NCI-H1105 (cell line): Measurements from ENCODE around the gene WDR45B.
"Not testable (repeated sequence)": the region's sequence is repeated elsewhere in the genome, so short reads cannot be mapped to it uniquely, and the experiment has no call there.

ENCODE experiments used
- DNase-seq: peaks from one replicate; lab custom pipeline; 2025; lab: John Stamatoyannopoulos, UW

WDR45B gene

GRCh38 chr17:82657926-82658325, 9.7 kb upstream of the WDR45B start:
- no peak for DNase-seq

GRCh38 chr17:82656266-82656665, 8.0 kb upstream of the WDR45B start:
- no peak for DNase-seq

DNA sequence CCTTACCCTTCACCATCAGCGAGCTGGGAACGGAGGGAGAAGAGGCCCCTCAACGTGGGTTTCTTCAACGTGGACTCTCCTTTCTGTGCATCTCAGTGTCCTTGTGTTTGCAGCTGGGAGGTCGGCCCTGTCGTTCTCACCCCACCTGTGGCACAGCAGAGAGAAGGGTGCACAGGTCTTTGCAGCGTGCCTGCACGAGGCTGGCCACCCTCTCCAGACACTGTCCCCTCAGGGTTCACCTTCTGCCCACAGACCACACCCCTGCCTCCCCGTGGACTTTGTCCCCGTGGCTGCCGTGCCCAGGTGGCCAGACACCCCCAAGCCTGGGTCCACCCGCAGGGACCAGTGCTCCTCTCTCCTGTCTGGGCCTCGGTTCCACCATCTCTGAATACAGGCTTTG, 7.3 kb upstream of the WDR45B start:
- DNase-seq, result no peak

DNA sequence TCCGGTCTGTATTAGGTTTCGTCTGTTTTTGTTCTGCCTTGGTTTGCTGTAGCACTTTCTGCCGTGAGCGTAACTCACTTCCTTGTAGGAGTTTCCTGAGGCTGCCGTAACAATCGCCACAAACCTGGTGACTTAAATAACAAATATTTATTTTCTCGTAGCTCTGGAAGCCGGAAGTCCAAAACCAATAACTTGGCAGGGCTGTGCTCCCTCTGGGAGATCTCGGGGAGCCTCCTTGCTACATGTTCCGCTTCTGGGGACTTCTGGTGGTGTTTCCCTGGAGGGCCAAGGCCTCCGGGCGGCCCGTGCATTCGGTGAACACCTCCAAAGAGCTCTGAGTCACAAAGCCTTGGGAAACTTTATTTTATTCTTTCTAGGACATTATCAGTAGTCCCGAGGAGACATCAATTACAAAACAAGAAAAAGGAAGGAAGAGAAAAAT, 6.8 kb upstream of the WDR45B start:
- DNase-seq, result no peak

DNA sequence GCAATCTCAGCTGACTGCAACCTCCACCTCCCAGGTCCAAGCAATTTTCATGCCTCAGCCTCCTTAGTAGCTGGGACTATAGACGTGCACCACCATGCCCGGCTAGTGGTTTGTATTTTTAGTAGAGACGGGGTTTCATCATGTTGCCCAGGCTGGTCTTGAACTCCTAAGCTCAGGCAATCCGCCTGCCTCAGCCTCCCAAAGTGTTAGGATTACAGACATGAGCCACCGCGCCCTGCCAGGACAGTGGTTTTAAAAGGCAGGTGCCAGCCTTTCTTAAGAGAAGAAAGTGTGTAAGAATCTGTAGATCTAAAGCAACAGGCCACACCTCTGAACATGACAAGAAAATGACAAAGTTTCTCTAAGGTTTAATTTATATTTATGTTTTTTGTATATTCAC, 6.4 kb upstream of the WDR45B start:
- not testable (repeated sequence) for DNase-seq

GRCh38 chr17:82653651-82654528, 5.6 kb upstream of the WDR45B start:
- DNase-seq, result no peak

- DNase-seq, result no peak
Measured at GRCh38 chr17:82650723-82651122, 2.5 kb upstream of the WDR45B start.

DNA sequence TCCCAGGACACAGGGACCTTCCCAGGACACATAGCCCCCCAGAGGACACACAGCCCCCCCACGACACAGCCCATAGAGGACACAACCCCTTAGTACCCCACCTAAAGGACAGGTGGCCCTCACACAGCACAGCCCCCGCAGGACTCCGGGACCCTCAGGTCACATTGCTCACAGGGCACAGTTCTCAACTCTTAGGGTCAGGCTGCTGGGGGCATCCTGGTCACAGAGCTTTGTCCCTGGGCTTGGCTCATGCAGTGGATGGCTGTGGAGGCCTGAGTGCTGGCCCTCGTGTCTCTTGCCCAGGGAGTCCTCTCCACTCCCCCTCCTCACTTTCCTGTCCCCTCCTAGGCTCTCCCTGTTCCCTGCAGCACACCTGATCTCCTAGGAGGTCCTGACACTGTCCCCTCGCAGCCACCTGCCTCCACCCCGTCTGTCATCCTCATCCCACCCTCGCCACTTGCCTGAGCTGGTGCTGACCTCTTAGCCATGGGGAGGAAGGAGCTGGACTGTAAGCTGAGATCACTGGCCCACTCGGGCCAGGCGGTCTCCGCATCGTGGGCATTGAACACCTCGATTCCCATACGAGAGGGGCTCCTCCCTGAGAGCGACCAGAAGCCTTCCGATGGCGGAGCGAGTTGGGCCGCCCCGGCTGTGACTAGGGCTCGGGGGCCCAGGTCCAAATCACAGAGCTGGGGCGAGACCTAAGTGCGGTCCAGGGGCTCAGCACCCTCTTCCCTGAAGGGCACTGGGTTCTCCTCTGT, 1.4 kb upstream of the WDR45B start:
- DNase-seq, result no peak

GRCh38 chr17:82648742-82649331, 593 bp upstream of the WDR45B start:
- peak; percentile 72 for DNase-seq

DNA sequence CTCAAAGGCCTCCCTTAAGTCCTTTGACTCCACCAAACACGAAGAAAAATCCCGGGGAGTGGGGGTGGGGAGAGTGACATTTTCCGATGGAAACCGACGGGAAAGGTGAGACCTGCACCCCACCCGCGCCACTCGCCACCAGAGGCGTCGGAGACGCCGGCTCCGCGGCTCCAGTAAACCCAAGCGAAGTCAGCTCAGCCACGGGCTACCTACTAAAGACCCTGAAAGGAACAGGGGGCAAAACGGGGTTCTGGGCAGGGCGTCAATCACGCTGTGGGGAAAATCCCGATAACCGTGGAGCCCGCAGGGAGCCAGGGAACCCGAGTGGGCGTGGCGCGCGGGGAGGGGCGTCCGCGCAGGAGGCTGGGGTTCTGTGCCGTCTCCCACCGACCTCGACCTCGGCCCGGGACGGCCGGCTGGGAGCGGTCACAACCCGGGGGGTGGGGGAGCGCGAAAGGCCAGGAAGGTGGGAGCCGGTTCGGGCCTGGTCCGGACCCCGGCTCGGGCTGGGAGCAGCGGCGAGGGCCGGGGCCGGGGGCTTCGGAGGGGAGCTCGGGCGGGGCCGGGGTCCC, 565 bp downstream of the WDR45B start:
- no peak for DNase-seq

DNA sequence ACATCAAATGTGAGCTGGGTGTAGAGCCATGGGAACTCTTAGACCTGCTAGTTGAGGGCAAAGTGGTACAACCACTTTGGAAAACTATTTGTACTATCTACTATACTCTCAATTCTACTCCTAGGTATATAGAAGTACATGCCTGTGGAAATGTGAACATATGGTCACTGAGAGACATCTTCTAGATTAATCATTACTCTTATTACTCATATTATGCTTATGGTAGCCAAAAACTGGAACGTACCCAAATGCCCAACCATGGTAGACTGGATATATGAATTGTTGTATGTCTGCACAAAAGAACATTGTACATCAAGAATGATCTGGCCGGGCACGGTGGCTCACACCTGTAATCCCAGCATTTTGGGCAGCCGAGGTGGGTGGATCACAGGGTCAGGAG, 2.7 kb downstream of the WDR45B start:
- no peak for DNase-seq

GRCh38 chr17:82644148-82644547, 4.1 kb downstream of the WDR45B start:
- DNase-seq, result no peak

- no peak for DNase-seq
Measured at GRCh38 chr17:82642022-82642421, 6.2 kb downstream of the WDR45B start.

GRCh38 chr17:82640036-82640435, 8.2 kb downstream of the WDR45B start:
- DNase-seq, result no peak

- DNase-seq, result no peak
Measured at GRCh38 chr17:82639628-82640027, 8.6 kb downstream of the WDR45B start.

GRCh38 chr17:82638183-82638773, 10.0 kb downstream of the WDR45B start:
- DNase-seq, result no peak

GRCh38 chr17:82636626-82637598, 11.3 kb downstream of the WDR45B start:
- no peak for DNase-seq

DNA sequence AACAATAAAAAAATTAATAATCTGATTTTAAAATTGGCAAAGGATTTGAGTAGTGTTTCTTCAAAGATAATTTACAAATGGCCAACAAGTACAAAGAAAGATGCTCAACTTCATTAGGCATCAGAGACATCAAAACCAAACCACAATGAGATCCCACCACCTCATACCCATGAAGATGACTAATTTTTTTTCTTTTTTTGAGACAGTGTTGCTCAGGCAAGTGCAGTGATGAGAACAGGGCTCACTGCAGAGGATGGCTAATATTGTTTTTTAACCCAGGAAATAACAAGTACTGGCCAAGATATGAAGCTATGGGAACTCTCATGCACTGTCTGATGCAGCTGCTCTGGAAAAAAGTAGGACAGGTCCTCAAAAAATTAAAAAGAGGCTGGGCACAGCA, 14.9 kb downstream of the WDR45B start:
- DNase-seq, result no peak

GRCh38 chr17:82632451-82632850, 15.8 kb downstream of the WDR45B start:
- DNase-seq, result no peak

DNA sequence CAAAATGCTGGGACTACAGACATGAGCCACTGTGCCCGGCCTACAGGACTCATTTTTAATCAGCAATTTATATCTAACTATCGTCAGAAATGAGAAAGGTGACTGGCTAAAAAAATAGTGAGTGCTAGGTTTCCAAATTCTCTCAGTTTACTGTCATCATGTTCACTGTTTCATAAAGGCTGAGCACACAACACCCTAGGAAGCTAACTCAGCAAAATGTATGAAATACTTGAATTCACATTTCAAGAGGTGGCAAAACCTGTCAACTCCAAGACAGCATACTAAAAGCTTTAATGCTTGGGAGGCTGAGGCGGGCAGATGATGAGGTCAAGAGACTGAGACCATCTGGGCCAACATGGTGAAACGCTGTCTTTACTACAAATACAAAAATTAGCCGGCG, 16.7 kb downstream of the WDR45B start:
- DNase-seq, result no peak

DNA sequence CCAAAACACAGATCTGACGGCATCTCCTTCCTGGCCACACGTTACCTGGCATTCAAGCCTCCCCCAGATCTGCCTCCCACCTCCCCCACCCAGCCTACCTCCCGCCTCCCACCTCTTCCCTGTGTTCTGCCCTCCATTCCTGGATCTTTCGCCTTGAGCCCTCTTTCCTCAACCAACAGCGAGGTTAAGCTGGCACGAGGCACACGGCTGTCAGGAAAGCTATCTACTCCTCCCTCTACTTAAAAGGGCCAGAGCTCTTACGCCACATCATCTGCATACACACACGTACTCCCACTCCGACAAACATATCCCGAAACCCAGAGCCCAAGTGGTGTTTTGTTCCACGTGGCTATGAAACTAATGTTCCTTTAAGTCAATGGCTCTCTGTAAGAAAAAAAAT, 18.0 kb downstream of the WDR45B start:
- no peak for DNase-seq
